ENCODE results near the gene PRDM15.
A peak's percentile ranks its signal among the peaks of the same experiment; 100 is the strongest.

The PRDM15 gene

DNA sequence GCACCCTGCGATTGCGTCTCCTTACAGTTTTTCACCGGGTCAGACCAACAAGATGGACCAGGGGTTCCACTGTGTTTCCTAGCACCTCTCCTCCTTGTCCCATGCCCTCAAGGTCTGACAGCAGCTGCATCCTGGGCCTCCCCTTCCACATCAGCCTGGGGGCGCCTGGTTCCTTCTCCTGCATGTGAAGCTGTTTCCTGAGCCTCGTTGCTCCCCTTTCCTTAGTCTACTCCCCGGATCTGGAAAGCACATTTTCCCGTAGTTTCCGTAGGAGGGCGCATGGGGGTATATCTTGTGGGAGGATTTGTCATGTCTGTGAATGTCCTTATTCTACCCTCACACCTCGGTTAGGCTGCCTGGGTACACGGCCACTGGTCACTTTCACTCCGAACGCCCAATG is 6.1 kb downstream of the PRDM15 start:
- H3K4me2 ChIP-seq (ENCODE audit: low read length), result no peak overlapping the region
- H3K9ac ChIP-seq (ENCODE audit: low read length), result no peak overlapping the region
- H3K36me3 ChIP-seq (replicated peaks; ENCODE audit: low read depth, low read length), result no peaks in the 10 kb centered on the region
- H3K4me1 ChIP-seq (ENCODE audit: low read length), result peaks cover 43% of the 10 kb centered on the region
- H3K4me3 ChIP-seq (ENCODE audit: low read length), result no peak overlapping the region
- TF ChIP-seq EZH2phosphoT487 (IDR thresholded peaks at IDR 0.05; ENCODE audit: low read depth), result no peak
- TF ChIP-seq, protein P1, sequence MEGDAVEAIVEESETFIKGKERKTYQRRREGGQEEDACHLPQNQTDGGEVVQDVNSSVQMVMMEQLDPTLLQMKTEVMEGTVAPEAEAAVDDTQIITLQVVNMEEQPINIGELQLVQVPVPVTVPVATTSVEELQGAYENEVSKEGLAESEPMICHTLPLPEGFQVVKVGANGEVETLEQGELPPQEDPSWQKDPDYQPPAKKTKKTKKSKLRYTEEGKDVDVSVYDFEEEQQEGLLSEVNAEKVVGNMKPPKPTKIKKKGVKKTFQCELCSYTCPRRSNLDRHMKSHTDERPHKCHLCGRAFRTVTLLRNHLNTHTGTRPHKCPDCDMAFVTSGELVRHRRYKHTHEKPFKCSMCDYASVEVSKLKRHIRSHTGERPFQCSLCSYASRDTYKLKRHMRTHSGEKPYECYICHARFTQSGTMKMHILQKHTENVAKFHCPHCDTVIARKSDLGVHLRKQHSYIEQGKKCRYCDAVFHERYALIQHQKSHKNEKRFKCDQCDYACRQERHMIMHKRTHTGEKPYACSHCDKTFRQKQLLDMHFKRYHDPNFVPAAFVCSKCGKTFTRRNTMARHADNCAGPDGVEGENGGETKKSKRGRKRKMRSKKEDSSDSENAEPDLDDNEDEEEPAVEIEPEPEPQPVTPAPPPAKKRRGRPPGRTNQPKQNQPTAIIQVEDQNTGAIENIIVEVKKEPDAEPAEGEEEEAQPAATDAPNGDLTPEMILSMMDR (IDR thresholded peaks at IDR 0.05; ENCODE audit: low read depth, low read length), result no peak
- 0 out of 2 replicates have a peak, but pooled peaks cover 2% of the 10 kb centered on the region for H4K20me1 ChIP-seq (ENCODE audit: insufficient read depth, low read length)
- H3K79me2 ChIP-seq (ENCODE audit: low read length), result peaks cover 32% of the 10 kb centered on the region
- no peak overlapping the region for H3K27ac ChIP-seq (ENCODE audit: low read length)
- H3K27me3 ChIP-seq (ENCODE audit: low read depth, low read length), result no peaks in the 10 kb centered on the region
- no peaks in the 10 kb centered on the region for H3K9me3 ChIP-seq (ENCODE audit: insufficient read depth, low read length)
- no peak overlapping the region for H2AFZ ChIP-seq (ENCODE audit: low read depth, low read length)

DNA sequence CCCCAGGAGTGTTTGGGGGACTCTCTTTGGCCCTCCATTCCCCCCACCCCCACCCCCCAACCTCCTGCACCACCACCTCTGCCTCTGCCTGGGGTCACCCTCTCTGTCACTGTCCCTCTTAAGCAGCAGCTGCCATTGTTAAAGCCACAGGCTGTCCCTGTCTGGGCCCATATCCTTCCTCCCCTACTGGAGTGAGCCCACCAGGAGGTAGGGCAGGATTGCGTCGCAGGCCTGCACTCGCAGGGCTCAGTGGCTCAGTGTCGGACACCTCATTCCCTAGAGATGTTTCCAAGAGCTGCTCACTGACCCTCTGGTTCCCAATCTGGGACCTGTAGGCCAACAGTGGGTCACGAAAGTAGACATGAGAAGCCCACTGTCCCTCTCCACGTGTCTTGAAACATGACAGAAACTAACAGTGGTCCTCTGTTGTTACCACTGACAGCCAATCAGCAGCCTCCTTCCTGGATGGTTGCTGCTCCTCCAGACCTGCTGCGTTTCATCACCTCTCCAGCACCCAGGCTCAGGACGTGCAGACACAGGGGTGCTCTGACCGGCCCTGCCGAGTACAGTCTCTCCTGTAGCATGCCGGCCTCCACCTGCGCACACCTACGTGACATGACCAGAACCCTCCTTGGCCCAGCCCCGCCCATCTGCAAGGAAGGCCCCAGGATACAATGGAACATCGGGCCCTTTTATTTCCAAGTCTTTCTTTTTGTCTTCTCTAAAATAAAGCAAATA is 7.7 kb downstream of the PRDM15 start:
- Histone ChIP-seq H3K27ac (ENCODE audit: low read length) (no peak overlapping the region), H2AFZ (ENCODE audit: low read depth, low read length) (no peak overlapping the region), H4K20me1 (ENCODE audit: insufficient read depth, low read length) (0 out of 2 replicates have a peak, but pooled peaks cover 2% of the 10 kb centered on the region), H3K9ac (ENCODE audit: low read length) (no peak overlapping the region), H3K4me1 (ENCODE audit: low read length) (peaks cover 46% of the 10 kb centered on the region), H3K36me3 (replicated peaks; ENCODE audit: low read depth, low read length) (no peaks in the 10 kb centered on the region), H3K27me3 (ENCODE audit: low read depth, low read length) (no peaks in the 10 kb centered on the region), H3K9me3 (ENCODE audit: insufficient read depth, low read length) (no peaks in the 10 kb centered on the region; the same call in 1 of the 2 replicates), H3K4me3 (ENCODE audit: low read length) (no peak overlapping the region), H3K4me2 (ENCODE audit: low read length) (no peak overlapping the region), H3K79me2 (ENCODE audit: low read length) (peaks cover 19% of the 10 kb centered on the region)
- TF ChIP-seq, protein P1 (IDR thresholded peaks at IDR 0.05; ENCODE audit: low read depth, low read length), result no peak
- TF ChIP-seq EZH2phosphoT487 (IDR thresholded peaks at IDR 0.05; ENCODE audit: low read depth), result no peak

DNA sequence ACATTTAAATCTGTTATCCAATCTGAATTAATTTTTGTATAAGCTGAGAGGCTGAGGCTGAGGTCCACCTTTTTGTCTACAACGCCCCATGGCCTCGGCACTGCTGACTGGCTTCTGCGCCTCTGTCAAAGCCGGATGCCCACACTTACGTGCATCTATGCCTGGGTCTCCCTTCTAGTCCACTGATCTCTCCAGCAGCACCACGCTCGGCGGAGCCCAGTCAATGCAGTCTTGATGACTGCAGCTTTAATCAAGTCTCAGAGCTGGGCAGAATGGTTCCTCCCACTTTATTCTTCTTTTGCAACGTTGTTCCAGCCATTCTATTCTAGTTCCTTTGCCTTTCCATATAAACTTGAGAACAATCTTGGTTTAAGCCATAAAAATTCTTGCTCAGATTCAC is 9.4 kb downstream of the PRDM15 start:
- Histone ChIP-seq H3K9ac (ENCODE audit: low read length) (no peak overlapping the region), H3K4me1 (ENCODE audit: low read length) (peaks cover 63% of the 10 kb centered on the region), H3K4me2 (ENCODE audit: low read length) (no peak overlapping the region), H3K27ac (ENCODE audit: low read length) (no peak overlapping the region), H4K20me1 (ENCODE audit: insufficient read depth, low read length) (no peaks in the 10 kb centered on the region), H2AFZ (ENCODE audit: low read depth, low read length) (no peak overlapping the region), H3K9me3 (ENCODE audit: insufficient read depth, low read length) (no peaks in the 10 kb centered on the region; the same call in 1 of the 2 replicates), H3K27me3 (ENCODE audit: low read depth, low read length) (no peaks in the 10 kb centered on the region), H3K79me2 (ENCODE audit: low read length) (peaks cover 11% of the 10 kb centered on the region), H3K4me3 (ENCODE audit: low read length) (no peak overlapping the region), H3K36me3 (replicated peaks; ENCODE audit: low read depth, low read length) (no peaks in the 10 kb centered on the region)
- TF ChIP-seq, protein P1 (IDR thresholded peaks at IDR 0.05; ENCODE audit: low read depth, low read length), result no peak
- TF ChIP-seq EZH2phosphoT487 (IDR thresholded peaks at IDR 0.05; ENCODE audit: low read depth), result no peak

DNA sequence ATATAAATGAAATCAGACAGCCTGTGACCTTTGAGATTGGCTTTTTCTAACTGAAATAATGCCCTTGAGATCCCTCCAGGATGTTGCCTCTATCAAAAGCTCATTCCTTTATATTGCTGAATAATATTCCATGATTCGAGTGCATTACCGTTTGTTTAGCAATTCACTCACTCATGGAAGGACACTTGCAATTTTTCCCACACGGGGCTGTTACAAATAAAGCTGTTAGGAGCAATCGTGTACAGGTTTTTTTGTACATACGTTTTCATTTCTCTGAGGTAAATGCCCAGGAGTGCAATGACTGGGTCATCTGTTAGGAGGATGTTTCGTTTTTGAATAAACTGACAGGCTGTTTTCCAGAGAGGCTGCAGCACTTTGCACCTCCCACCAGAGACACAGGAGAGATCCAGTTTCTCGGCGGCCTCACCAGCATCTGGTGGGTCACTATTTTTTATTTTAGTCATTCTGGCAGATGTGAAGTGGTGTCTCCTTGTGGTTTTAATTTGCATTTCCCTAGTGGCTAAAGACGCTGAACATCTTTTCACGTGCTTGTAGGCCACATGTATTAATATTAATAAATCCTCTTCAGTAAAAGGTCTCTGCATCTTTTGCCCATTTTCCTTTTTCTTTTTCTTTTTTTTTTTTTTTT is 11.0 kb downstream of the PRDM15 start:
- H2AFZ ChIP-seq (ENCODE audit: low read depth, low read length), result no peak overlapping the region
- H3K4me3 ChIP-seq (ENCODE audit: low read length), result peak overlapping the region; percentile 67
- H3K79me2 ChIP-seq (ENCODE audit: low read length), result peaks cover 8% of the 10 kb centered on the region; the same call in 1 of the 2 replicates
- H3K9me3 ChIP-seq (ENCODE audit: insufficient read depth, low read length), result no peaks in the 10 kb centered on the region; the same call in 1 of the 2 replicates
- H3K4me1 ChIP-seq (ENCODE audit: low read length), result peaks cover 69% of the 10 kb centered on the region
- no peaks in the 10 kb centered on the region for H3K36me3 ChIP-seq (replicated peaks; ENCODE audit: low read depth, low read length)
- TF ChIP-seq, protein P1 (IDR thresholded peaks at IDR 0.05; ENCODE audit: low read depth, low read length), result no peak
- TF ChIP-seq EZH2phosphoT487 (IDR thresholded peaks at IDR 0.05; ENCODE audit: low read depth), result no peak
- H3K27me3 ChIP-seq (ENCODE audit: low read depth, low read length), result no peaks in the 10 kb centered on the region
- peak overlapping the region; percentile 77 for H3K27ac ChIP-seq (ENCODE audit: low read length)
- H4K20me1 ChIP-seq (ENCODE audit: insufficient read depth, low read length), result no peaks in the 10 kb centered on the region
- peak overlapping the region; percentile 88 for H3K4me2 ChIP-seq (ENCODE audit: low read length)
- peak overlapping the region; percentile 28; the same call in 1 of the 2 replicates for H3K9ac ChIP-seq (ENCODE audit: low read length)

Data from OCI-LY3 (cell line).